Measurements from ENCODE around the gene ATOX1.

GRCh38 chr5:151718153-151718552, 40.3 kb downstream of the ATOX1 start:
- TF ChIP-seq CTCF (IDR thresholded peaks at IDR 0.05; ENCODE audit: low read depth, low read length, poor library complexity, severe bottlenecking) = no peak
- TF ChIP-seq EZH2phosphoT487 (IDR thresholded peaks at IDR 0.05; ENCODE audit: borderline replicate concordance, low read length) = no peak

Data from DOHH2 (cell line).